Measurements from ENCODE around the gene SOX15.

- TF ChIP-seq CTCF (IDR thresholded peaks at IDR 0.05) (no peak), POLR2A (IDR thresholded peaks at IDR 0.05) (no peak)
Observed at GRCh38 chr17:7618608-7619007, 28.7 kb upstream of the SOX15 start.
